MV-4-11 (cell line): Measurements from ENCODE around the gene PYDC2.

ENCODE experiments used
- DNase-seq: peaks from one replicate; lab custom pipeline; 2025; lab: John Stamatoyannopoulos, UW

Gene PYDC2

DNA sequence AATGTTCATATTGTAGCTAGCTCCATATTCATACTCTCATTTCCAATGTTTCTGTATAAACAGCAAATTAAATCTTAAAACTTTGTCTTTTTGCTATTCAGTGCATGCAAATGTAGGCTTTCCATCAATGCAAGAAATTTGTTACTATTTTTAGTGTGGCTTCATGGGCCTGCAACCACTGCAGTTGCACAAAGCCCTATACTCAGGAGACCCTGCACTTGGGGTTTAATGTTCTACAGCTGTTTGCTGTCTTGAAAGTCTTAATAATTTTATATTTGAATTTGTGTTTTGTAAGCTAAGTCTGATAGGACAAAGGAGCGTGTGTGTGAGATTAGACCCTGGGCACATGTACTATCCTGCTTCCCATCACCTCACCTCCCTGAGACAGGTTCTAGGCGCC is 9.6 kb downstream of the PYDC2 start:
- DNase-seq, result no peak

DNA sequence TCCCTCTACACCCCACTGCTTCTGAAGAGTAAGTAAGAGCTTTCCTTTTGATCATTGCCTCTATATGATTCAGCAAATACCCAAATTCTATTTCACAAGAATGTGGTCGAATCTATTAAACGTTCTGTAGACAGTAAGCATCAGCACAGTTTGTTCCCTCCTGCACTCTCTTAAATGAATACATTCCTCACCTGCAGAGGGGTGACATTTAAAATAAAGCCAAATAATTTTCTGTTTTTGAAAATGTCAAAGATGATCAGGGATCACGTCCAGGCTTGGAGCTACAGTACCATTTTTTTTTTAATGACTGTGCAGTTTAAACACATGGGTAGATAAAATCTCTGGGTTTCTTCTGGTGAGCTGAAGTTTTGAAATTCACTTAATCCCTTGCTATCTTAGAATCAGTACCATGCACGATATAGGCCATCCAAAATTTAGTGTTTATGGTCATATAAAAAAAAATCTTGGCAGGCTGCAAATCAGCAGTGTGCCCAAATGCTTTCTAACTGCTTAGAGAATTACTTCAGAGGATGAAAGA is 12.8 kb downstream of the PYDC2 start:
- DNase-seq, result peak; percentile 36

DNA sequence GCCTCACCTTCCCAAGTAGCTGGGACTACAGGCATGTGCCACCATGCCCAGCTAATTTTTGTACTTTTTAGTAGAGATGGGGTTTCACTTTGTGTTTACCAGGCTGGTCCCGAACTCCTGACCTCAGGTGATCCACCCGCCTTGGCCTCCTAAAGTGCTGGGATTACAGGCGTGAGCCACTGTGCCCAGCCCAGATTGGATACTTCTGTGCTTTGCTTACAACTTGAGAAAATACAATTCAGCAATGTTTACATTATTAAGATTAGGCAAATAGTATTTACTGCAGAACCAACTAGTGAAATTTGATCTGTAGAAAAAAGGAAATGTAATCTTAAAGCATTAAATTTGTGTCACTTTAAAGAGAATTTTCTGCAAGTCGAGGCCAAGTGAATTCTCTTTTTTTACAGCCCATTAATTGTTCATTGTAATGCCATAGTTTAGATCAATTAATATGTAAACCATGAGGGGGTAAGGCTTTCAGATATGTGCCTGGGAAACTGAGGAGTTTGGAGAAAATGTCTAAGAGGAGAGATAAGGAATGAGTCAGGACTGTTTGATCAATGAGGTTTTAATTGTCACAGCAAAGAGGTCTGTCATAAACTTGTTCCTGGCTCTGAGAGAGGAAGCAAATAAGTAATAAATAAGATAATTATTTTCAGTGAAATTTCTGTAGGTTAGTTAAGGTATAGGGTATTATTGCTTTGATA is 15.3 kb downstream of the PYDC2 start:
- DNase-seq, result no peak

DNA sequence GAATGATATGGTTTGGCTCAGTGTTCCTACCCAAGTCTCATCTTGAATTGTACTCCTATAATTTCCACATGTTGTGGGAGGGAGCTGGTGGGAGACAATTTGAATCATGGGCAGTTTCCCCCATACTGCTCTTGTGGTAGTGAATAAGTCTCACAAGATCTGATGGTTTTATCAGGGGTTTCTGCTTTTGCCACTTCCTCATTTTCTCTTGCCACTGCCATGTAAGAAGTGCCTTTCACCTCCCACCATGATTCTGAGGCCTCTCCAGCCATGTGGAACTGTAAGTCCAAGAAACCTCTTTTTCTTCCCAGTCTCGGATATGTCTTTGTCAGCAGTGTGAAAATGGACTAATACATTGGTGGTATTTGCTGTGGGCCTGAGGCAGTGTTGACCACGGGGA is 23.0 kb downstream of the PYDC2 start:
- peak; percentile 46 for DNase-seq

DNA sequence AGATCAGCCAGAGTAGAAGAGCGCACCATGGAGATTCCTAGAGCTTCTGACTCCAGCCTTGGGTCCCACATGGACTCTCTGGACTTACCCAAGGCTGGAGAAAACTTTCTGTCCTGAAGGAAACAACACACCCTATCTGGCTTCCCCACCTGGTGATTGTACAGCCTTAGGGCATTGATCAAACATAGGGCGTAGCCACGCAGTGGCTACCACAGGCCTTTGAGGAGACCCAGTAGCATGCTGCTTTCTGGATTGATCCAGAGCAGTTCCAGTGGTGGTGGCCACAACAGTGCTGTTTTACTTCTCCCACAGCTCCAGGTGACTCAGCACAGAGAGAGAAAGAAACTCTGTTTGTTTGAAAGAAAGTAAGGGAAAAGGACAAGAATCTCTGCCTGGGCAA is 23.5 kb downstream of the PYDC2 start:
- no peak for DNase-seq

DNA sequence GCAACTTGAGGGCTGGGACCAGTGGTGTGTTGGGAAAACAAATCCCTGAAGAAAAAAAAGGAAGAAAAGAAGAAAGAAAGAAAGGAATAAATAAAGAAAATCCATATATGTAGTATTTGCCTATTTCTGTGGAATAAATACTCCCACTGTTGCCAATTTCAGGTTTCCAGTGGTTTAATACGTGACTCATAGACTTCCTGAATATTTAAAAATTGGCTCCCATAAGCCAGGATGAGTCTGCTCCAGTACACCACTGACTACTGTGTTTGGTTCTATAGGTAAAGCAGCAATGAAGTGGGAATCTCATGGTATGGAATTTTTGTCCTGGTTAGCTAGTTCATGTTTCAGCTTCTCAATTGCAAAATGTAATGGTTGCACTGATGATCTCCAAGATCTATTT is 31.6 kb downstream of the PYDC2 start:
- no peak for DNase-seq

DNA sequence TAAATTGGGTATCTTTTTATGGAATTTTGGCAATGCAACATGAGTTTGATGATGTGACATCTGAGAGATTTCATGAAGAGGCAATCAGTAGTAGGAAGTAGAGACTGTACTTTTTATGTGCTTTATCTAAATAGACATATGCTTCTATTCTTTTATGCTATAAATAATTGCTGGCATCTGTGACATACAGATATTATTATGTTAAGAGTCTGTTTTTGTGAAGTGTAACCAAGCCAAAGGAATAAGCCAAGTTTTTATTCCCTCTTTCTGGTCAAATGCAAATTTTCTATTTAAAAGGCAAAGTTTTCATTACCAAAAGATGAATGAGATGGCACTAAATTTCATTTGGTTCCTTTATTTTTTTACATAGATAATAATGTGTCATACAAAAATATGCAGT is 32.4 kb downstream of the PYDC2 start:
- no peak for DNase-seq

DNA sequence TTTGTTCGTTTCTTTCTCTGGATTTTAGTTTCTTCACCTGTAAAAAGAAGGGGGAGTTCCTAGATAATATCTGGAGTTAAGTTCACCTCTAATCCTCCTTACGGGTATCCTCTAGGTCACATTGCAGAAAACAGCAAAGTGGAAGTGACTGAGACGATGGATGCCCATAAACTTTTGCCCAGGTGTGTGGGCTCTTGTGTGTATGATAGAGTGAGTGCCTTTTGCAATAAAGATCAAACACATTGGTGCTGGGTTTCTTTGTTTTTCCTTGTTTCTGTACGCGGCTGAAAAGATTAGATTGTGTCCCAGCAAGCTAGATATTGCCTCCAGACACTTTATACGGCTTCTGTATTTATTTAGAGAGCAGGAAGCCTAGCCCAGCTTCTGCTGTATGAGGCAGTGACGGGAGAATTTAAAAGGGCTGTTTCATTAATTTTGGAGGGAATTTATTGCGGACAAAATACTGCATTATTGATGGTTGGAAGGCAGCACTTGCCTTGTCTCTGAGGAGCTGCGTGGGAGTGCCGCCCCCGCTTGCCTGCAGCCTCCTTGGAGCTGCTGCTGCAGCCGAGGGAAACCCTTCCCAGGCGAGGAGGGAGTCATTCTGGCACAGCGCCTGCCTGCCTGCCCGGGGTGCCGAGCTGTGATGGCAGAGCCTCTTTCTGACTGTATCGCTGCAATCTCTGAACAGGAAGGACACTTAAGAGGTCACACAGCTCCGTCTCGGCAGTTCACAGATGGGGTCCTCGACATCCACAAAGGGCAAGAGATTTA is 38.5 kb downstream of the PYDC2 start:
- no peak for DNase-seq

DNA sequence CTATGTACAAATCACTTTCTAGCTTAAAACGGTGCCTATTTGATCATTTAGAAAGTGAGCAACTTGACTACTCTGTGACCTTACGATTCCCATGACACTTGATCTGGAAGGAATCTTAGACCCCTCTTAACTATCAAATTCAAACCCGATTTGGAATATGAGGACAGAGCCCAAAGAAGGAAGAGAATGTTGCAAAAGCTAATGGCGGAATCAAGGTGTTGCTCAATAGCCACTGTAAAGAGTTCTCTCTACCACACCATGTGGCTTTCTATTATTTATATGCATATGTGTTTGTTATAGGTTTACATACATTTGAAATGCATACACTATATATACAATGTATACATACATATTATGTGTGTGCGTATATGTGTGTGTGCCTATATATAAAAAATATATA is 39.9 kb downstream of the PYDC2 start:
- DNase-seq, result peak; percentile 22

DNA sequence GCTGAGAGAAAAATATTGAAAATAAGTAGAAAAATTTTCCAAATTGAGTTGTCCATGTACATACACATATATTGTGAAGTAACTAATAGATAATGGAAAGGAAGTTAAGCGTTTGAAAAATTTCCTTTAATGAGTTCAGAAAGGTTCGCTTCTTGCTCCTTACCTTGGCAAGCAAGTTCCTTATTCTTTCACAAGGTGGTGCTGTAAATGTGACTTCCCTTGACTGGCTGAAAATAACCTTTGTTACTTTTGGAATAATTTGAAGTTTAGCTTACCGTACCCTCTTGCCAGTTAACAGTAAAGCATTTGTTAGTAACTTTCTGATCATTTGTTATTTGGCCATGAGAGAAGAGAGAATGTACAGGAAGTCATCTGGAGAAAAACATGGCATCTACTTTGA is 41.6 kb downstream of the PYDC2 start:
- no peak for DNase-seq

DNA sequence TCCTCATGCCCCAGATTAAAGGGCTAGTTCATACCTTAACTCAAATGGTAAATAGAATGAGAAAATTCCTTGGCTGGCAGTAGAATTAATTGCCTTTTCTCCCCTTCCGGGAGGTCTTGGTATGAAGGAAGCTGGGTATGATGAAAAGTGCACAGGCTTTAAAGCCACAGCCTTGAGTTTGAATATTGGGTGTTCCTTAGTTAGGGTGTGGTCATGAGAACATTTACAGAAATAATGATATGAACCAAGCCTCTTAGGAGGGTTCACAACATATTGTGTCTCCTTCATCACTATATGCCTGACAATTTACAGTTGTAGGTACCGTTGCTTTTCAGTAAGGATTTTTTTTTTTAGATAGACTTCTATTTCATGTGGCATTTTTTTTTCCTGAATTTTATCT is 48.1 kb downstream of the PYDC2 start:
- no peak for DNase-seq
